HFF-Myc (cell line): Measurements from ENCODE around the gene VTI1A.

Experiments
- DNase-seq: peaks from one replicate; pipeline ENCODE4 v3.0.0-alpha.2; 2011; ENCODE audit warnings: low read depth; ENCODE audit errors: extremely low read depth
- H3K4me3 ChIP-seq: replicated peaks from 2 replicates; pipeline ENCODE4 v1.5.1; 2011; ENCODE audit warnings: low read depth, mild to moderate bottlenecking, control low read depth, low read length
- CTCF ChIP-seq: IDR thresholded peaks from 2 replicates; pipeline ENCODE4 v1.5.1; 2012; ENCODE audit warnings: mild to moderate bottlenecking, low read depth, low read length, control low read depth; ENCODE audit errors: missing control alignments

Gene VTI1A

DNA sequence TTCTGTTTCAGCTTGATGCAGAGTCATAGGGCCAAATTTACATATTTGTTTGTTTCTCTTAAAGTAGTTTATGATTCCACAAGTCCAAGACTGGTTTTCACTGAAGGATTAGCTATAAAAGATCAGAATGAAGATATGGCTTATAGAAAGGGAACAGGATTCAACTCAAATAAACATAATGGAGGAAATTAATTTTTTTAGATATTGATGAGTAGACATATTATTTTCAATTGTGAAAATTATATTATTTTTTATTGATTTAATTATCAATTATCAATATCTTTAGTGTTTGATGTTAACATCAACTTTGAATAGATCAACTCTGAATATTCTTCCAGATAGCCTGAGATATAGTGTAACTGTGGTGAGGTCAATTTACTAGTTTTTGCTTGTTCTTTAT is 68.1 kb downstream of the VTI1A start:
- H3K4me3 ChIP-seq: no peak overlapping the region
- no peak for DNase-seq
- no peak for TF ChIP-seq CTCF

GRCh38 chr10:112515852-112516251 is 68.8 kb downstream of the VTI1A start:
- no peak for TF ChIP-seq CTCF

DNA sequence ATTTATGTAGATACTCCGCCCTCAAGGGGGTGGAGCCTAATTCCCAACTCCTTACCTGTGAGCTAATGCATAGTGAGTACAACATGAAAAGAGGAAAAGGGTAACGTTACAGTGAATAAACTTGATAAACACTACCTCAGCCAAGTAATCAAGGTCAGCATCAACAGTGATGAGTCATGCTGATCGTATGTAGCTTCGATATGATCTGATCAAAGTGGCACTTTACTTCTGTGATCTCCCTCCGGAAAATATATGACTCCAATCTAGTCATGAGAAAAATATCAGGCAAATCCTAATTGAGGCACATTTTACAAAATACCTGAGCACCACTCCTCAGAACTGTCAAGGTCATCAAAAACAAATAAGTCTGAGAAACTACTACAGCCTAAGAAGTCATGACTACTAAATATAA is 70.4 kb downstream of the VTI1A start:
- DNase-seq: no peak
- no peak for TF ChIP-seq CTCF
- no peak overlapping the region for H3K4me3 ChIP-seq

More at GRCh38 chr10:112515852-112516251, 68.8 kb downstream of the VTI1A start:
- no peak for DNase-seq
- H3K4me3 ChIP-seq: no peak overlapping the region

GRCh38 chr10:112519133-112519761 is 72.2 kb downstream of the VTI1A start:
- TF ChIP-seq CTCF: no peak
- H3K4me3 ChIP-seq: no peak overlapping the region
- no peak for DNase-seq

- no peak for TF ChIP-seq CTCF
- H3K4me3 ChIP-seq: no peak overlapping the region
- no peak for DNase-seq
These were observed 73.9 kb downstream of the VTI1A start for GRCh38 chr10:112520914-112521313.

DNA sequence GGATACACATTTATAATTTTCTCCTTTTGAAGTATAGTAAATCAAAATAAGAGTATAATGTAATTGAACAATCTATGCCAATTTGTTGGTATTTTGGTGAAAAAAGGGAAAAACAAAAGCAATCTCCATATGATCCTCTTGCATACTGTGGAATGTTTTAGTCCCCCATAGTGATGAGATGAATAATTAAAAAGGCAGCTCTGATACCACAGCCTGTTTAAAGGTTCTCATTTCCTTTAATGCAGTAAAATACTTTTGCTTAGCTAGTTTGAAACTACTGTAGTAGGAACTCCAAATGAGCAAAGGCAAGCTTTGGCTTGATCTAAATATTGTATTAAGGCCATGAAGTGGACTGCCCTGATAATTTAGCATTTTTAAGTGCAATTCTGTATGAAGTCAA is 77.6 kb downstream of the VTI1A start:
- no peak for TF ChIP-seq CTCF
- H3K4me3 ChIP-seq: no peak overlapping the region
- no peak for DNase-seq

- no peak for DNase-seq
- TF ChIP-seq CTCF: no peak
- H3K4me3 ChIP-seq: no peak overlapping the region
These were observed 78.2 kb downstream of the VTI1A start for GRCh38 chr10:112525200-112525599.
